Spleen (tissue), 11 donors: ENCODE measurements around the gene RARG. TPM values are rescaled to one million over a fixed set of nuclear protein-coding genes. Genes with fewer than 3 reads are reported as not detected.
A peak's percentile ranks its signal among the peaks of the same experiment; 100 is the strongest.

Experiments used
- DNase-seq: peaks from one replicate; pipeline ENCODE4 v3.0.0-alpha.2; 2020
- H3K27ac ChIP-seq, 8 donors: fragments of 200-600 bp; sonication (generic) in 7 of 8; 1 replicate in 4 of 8; 2 replicates in 4 of 8; pipeline versions ENCODE4 v1.5.0 to v1.8.0; 2016 to 2021; ENCODE audit warnings: inconsistent platforms in 4 of 8, mild to moderate bottlenecking in 4 of 8, moderate library complexity in 1 of 8
- H3K27me3 ChIP-seq, 7 donors: fragments of 200-600 bp; sonication (generic) in 6 of 7; replicated peaks in 1 of 7; 1 replicate in 4 of 7; 2 replicates in 3 of 7; pipeline versions ENCODE4 v1.5.0 to v1.8.0; 2016 to 2021; ENCODE audit warnings: inconsistent platforms in 3 of 7, mild to moderate bottlenecking in 1 of 7
- H3K36me3 ChIP-seq, 6 donors: fragments of 200-600 bp; sonication (generic) in 5 of 6; 1 replicate in 4 of 6; 2 replicates in 2 of 6; pipeline versions ENCODE4 v1.5.0 to v1.8.0; 2016 to 2021; ENCODE audit warnings: inconsistent platforms in 2 of 6
- H3K4me1 ChIP-seq, 6 donors: fragments of 200-600 bp; sonication (generic) in 5 of 6; 1 replicate in 3 of 6; 2 replicates in 3 of 6; pipeline versions ENCODE4 v1.5.0 to v1.8.0; 2016 to 2021; ENCODE audit warnings: inconsistent platforms in 3 of 6
- H3K4me3 ChIP-seq, 8 donors: fragments of 200-600 bp; sonication (generic) in 7 of 8; 1 replicate in 4 of 8; 2 replicates in 4 of 8; pipeline versions ENCODE4 v1.5.0 to v1.8.0; 2016 to 2021; ENCODE audit warnings: inconsistent platforms in 4 of 8, mild to moderate bottlenecking in 4 of 8, moderate library complexity in 2 of 8
- H3K9me3 ChIP-seq, 8 donors: fragments of 200-600 bp; sonication (generic) in 7 of 8; 1 replicate in 4 of 8; 2 replicates in 4 of 8; pipeline versions ENCODE4 v1.5.0 to v1.8.0; 2016 to 2021; ENCODE audit warnings: inconsistent platforms in 4 of 8
- CTCF ChIP-seq, 11 experiments: fragments of 200-600 bp in 7 of 11; fragments of 450-650 bp in 4 of 11; sonication (generic) in 4 of 11; IDR thresholded peaks in 8 of 11; conservative IDR thresholded peaks in 3 of 11; 1 replicate in 7 of 11; 2 replicates in 4 of 11; pipeline versions ENCODE4 v1.4.0 to v1.8.0; 2016 to 2021; ENCODE audit warnings: antibody characterized with exemption in 11 of 11, inconsistent platforms in 4 of 11, mild to moderate bottlenecking in 1 of 11
- POLR2A ChIP-seq, 3 donors: fragments of 450-650 bp; IDR thresholded peaks; one replicate each; pipeline ENCODE4 v1.5.1; 2017; ENCODE audit warnings: antibody characterized with exemption in 3 of 3, mild to moderate bottlenecking in 1 of 3
- POLR2AphosphoS5 ChIP-seq, 3 donors: sonication (generic); formaldehyde crosslinking; IDR thresholded peaks; one replicate each; pipeline ENCODE4 v1.5.1; 2017; ENCODE audit warnings: antibody characterized with exemption in 3 of 3
- WGBS, 5 donors: extraction: QIAGEN DNeasy Blood & Tissue Kit in 3 of 5; methylation state at CpG; one replicate each; pipeline versions ENCODE4 v1.1.5 to v1.1.7; 2013 to 2018; 5-methylcytosine and 5-hydroxymethylcytosine counted together
- intact Hi-C: fragments of 100-400 bp; cut with DNase I; formaldehyde crosslinking; loops from one replicate; pipeline ENCODE4 v1.15.0; 2023; ENCODE audit warnings: low total_unique reads
- polyA plus RNA-seq, 3 donors: library from polyadenylated mRNA; stranded (reverse); fragments of 200-250 nt; gene quantifications; one replicate each; pipeline ENCODE4 v1.2.1, GENCODE V29; 2013
- total RNA-seq, 7 donors: library from RNA; depleted of rRNA in 3 of 7; stranded (reverse); fragments of >200 nt in 3 of 7; fragmentation: NEBNext Ultra II Directional in 4 of 7; extraction: Animal tissue kit (Norgen Biotek cat#: 25700) in 4 of 7; gene quantifications; one replicate each; pipeline versions ENCODE4 v1.1.0 to v1.2.1, GENCODE V29; 2016 to 2021
- donor health status: healthy with polysubstance abuse.
- donor health status: DM: no; HTN: no; CAD: no; lungs with moderate emphysema.
- donor health status: DM: no; HTN: no; CAD: no.
- donor health status: Bipolar disorder and iron deficiency.
- donor health status: healthy.
- donor health status: DM: no; HTN: no; CAD: no.
- donor health status: DM: yes; HTN: yes; CAD: no.

The RARG gene
- total and polyA plus RNA-seq, 10 donors: 4.6 to 20.8 (median 11.2) TPM

DNA sequence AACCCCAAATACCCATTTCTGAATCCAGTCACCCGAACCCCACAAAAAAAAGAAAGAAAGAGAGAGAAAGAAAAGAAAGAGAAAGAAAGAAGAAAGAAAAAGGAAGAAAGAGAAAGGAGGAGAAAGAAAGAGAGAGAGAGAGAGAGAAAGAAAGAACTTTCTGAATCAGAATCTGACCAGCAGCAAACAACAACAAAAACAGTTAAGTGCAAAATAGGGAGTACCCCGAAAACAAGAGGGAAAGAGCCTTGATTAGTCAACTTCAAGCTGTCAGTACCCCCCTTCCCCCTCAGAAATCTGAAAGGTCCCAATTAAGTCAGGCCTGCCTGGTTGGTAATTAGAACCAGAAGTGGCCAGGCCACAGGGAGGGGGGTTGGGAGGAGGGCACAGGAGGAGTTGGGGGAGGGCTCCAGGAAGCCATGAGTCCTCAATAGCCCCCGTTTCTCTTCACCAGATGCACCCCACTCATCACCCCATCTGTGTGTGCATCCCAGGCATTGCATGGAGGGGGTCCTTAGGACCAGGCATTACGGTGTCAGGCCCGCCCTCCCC lies 9.8 kb downstream of the RARG start:
- 34 to 47% (median 42%) methylated on average over 5 of the region's 5 CpGs for WGBS, 5 donors

DNA sequence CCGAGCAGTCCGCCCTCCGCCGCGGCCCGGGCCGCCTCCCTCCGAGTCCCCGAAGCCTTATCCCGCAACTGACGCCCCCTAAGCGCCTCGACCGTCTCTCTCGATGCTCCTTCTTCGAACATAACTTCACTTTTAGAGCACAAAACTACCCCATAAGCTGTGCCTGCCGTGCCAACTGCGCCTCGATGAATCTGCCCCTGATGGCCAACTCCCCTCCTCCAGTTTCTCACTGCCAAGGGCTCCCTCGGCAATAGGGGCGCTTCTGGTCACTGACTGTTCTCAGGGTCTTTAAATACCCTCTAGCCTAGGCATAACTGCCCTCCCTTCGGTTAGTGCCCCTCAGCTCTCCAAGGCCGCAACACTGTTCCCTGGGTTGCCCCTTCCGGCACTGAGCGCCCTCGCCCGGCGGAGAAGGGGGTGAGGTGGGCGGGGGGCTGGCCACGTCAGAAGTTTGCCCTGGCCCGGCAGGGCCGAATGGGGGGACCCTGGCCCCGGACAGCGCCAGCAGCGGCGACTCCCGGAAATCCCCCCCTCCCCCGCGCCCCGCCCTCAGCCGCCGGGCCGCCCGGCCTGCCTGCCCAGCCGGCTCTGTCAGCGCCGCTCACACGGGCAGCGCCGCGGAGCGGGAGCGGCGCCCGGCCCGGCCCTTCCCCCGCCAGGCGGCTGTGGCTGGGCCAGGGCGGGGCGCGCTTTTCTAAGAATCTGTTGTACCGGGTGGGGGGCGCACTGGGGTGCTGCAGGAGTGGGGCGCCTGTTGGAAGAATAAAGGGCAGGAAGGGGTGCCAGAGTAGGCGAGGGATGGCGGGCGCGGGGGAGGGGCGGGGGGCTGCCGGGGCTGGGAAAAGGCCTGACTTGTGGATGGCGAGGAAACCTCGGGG lies 10.6 kb downstream of the RARG start:
- peak overlapping the region; percentile 97 to 98 (median 98) for H3K27ac ChIP-seq
- TF ChIP-seq CTCF (IDR thresholded peaks at IDR 0.05 in 8 of 11, conservative IDR thresholded peaks at IDR 0.05 in 3 of 11): peak in 4 of 11 experiments; percentile 14 to 35 (median 16)
- peak; percentile 67 to 83 (median 81) for TF ChIP-seq POLR2AphosphoS5 (IDR thresholded peaks at IDR 0.05)
- peak in 1 of 3 donors; percentile 29 for TF ChIP-seq POLR2A (IDR thresholded peaks at IDR 0.05)
- intact Hi-C loops: no loop called here
- no peaks in the 10 kb centered on the region for H3K36me3 ChIP-seq
- peak; percentile 92 for DNase-seq
- H3K4me3 ChIP-seq: peak overlapping the region; percentile 75 to 93 (median 80)
- H3K4me1 ChIP-seq: peaks cover 33 to 82% (median 69%) of the 10 kb centered on the region in 6 donors
- H3K9me3 ChIP-seq: no peaks in the 10 kb centered on the region
- H3K27me3 ChIP-seq: peaks cover 0 to 5% (median 0%) of the 10 kb centered on the region in 7 donors
- 0 to 2% (median 1%) methylated on average over 48 to 72 of the region's 72 CpGs for WGBS, 5 donors

More for the DNA sequence above, 9.8 kb downstream of the RARG start:
- H3K9me3 ChIP-seq: no peaks in the 10 kb centered on the region
- peaks cover 0 to 5% (median 0%) of the 10 kb centered on the region in 7 donors for H3K27me3 ChIP-seq
- peak; percentile 64 for DNase-seq
- H3K4me3 ChIP-seq: peak overlapping the region in 6 of 8 donors; percentile 4 to 93 (median 84)
- intact Hi-C loops: no loop called here
- peak overlapping the region; percentile 97 to 98 (median 98) for H3K27ac ChIP-seq
- no peak for TF ChIP-seq POLR2AphosphoS5 (IDR thresholded peaks at IDR 0.05)
- no peak for TF ChIP-seq POLR2A (IDR thresholded peaks at IDR 0.05)
- TF ChIP-seq CTCF (IDR thresholded peaks at IDR 0.05 in 8 of 11, conservative IDR thresholded peaks at IDR 0.05 in 3 of 11): no peak
- peaks cover 25 to 74% (median 61%) of the 10 kb centered on the region in 6 donors for H3K4me1 ChIP-seq
- no peaks in the 10 kb centered on the region for H3K36me3 ChIP-seq

- peak overlapping the region; percentile 75 to 93 (median 80) for H3K4me3 ChIP-seq
Observed at GRCh38 chr12:53220694-53221202, 11.3 kb downstream of the RARG start.

More at GRCh38 chr12:53220694-53221202, 11.3 kb downstream of the RARG start:
- peak; percentile 96 for DNase-seq
- H3K9me3 ChIP-seq: no peaks in the 10 kb centered on the region
- peak overlapping the region; percentile 97 to 98 (median 98) for H3K27ac ChIP-seq
- H3K4me1 ChIP-seq: peaks cover 40 to 89% (median 76%) of the 10 kb centered on the region in 6 donors
- peaks cover 0 to 5% (median 0%) of the 10 kb centered on the region in 7 donors for H3K27me3 ChIP-seq
- intact Hi-C loops: no loop called here
- H3K36me3 ChIP-seq: no peaks in the 10 kb centered on the region
- 0 to 1% (median 1%) methylated on average over 30 to 42 of the region's 42 CpGs for WGBS, 5 donors
- no peak for TF ChIP-seq CTCF (IDR thresholded peaks at IDR 0.05 in 8 of 11, conservative IDR thresholded peaks at IDR 0.05 in 3 of 11)
- TF ChIP-seq POLR2A (IDR thresholded peaks at IDR 0.05): no peak
- TF ChIP-seq POLR2AphosphoS5 (IDR thresholded peaks at IDR 0.05): peak; percentile 72 to 86 (median 85)
